Heart right ventricle (tissue), 16 donors: Measurements from ENCODE around the gene SELENOI. TPM values are rescaled to one million over a fixed set of nuclear protein-coding genes. Genes with fewer than 3 reads are reported as not detected.

ENCODE experiments used
- ATAC-seq, 8 donors: fragments of 200-7000 bp; cut with Tn5 transposase; one replicate each; pipeline ENCODE4 v1.9.1; 2020; ENCODE audit warnings: mild to moderate bottlenecking in 8 of 8, moderate library complexity in 8 of 8, moderate number of reproducible peaks in 1 of 8
- DNase-seq, 2 donors: peaks; one replicate each; pipeline ENCODE4 v3.0.0-alpha.2; 2020
- H3K27ac ChIP-seq, 10 donors: fragments of 200-600 bp; sonication (generic) in 2 of 10; one replicate each; pipeline versions ENCODE4 v1.5.0 to v1.8.0; 2020 to 2022; ENCODE audit warnings: mild to moderate bottlenecking in 3 of 10
- H3K27me3 ChIP-seq, 7 donors: fragments of 200-600 bp; one replicate each; pipeline ENCODE4 v1.8.0; 2021 to 2022; ENCODE audit warnings: mild to moderate bottlenecking in 2 of 7
- H3K36me3 ChIP-seq, 9 donors: fragments of 200-600 bp; sonication (generic) in 1 of 9; one replicate each; pipeline versions ENCODE4 v1.5.0 to v1.8.0; 2020 to 2022; ENCODE audit warnings: mild to moderate bottlenecking in 2 of 9
- H3K4me1 ChIP-seq, 9 donors: fragments of 200-600 bp; sonication (generic) in 1 of 9; one replicate each; pipeline versions ENCODE4 v1.5.0 to v1.8.0; 2020 to 2022; ENCODE audit warnings: mild to moderate bottlenecking in 4 of 9
- H3K4me3 ChIP-seq, 10 donors: fragments of 200-600 bp; sonication (generic) in 2 of 10; one replicate each; pipeline versions ENCODE4 v1.5.0 to v1.8.0; 2020 to 2022; ENCODE audit warnings: mild to moderate bottlenecking in 7 of 10, moderate library complexity in 2 of 10
- H3K9me3 ChIP-seq, 11 donors: fragments of 200-600 bp in 10 of 11; sonication (generic) in 2 of 11; one replicate each; pipeline versions ENCODE4 v1.5.0 to v1.8.0; 2013 to 2022; ENCODE audit warnings: mild to moderate bottlenecking in 2 of 11, control low read depth in 1 of 11, moderate library complexity in 1 of 11
- CTCF ChIP-seq, 9 donors: fragments of 200-600 bp; sonication (generic) in 2 of 9; IDR thresholded peaks; one replicate each; pipeline versions ENCODE4 v1.5.0 to v1.8.0; 2021 to 2022; ENCODE audit warnings: antibody characterized with exemption in 9 of 9, mild to moderate bottlenecking in 5 of 9, moderate library complexity in 1 of 9
- WGBS, 2 donors: extraction: QIAGEN DNeasy Blood & Tissue Kit; methylation state at CpG; one replicate each; pipeline ENCODE4 v1.1.7; 2013; ENCODE audit warnings: inconsistent platforms in 1 of 2; 5-methylcytosine and 5-hydroxymethylcytosine counted together
- intact Hi-C, 10 donors: fragments of 100-400 bp; cut with DNase I; formaldehyde crosslinking; loops; one replicate each; pipeline versions ENCODE4 v1.11.1 to v1.14.2; 2022
- polyA plus RNA-seq, 2 donors: library from polyadenylated mRNA; stranded (reverse); fragments of 200-250 nt; gene quantifications; one replicate each; pipeline ENCODE4 v1.2.3, GENCODE V29; 2013
- total RNA-seq, 10 donors: library from RNA; stranded (reverse); fragmentation: NEBNext Ultra II Directional in 3 of 10; extraction: Animal tissue kit (Norgen Biotek cat#: 25700) in 3 of 10; gene quantifications; one replicate each; pipeline versions ENCODE4 v1.2.1 to v1.2.4, GENCODE V29; 2021 to 2023
- donor health status: Arrhythmogenic right ventricular cardiomyopathy.
- donor health status: ischemic (EF 13 %, LVEDD 7.1; RV severe dilation, severe dysfunction).
- donor health status: healthy with polysubstance abuse.
- donor health status: DM: no; HTN: yes; CAD: no.
- donor health status: DM: no; HTN: no; CAD: no.
- donor health status: ischemic (EF 25% LVEDD 6.9; RV normal size, moderate dysfunction).
- donor health status: ischemic (EF 25% LVEDD 5.7; RV mildly dilated, moderate dysfunction).
- donor health status: healthy.
- donor health status: DM: yes; HTN: yes; CAD: no.
- donor health status: Ischemic cardiomyopathy.
- donor health status: ischemic (EF 35%, LVEDD 5.7; RV mildly dilated, moderate dysfunction).
- donor health status: nonischemic (EF 11% LVEDD 7.7; RV severe dilation, severe dysfunction).
- donor health status: DM: yes; HTN: yes; CAD: no.
- donor health status: PGD.
- donor health status: ischemic (EF 29% LVEDD 5.4; RV normal size, mild dysfunction).
- donor health status: nonischemic (EF 23%, LVEDD 6.1; RV moderate dilation, normal function).

SELENOI gene
- total and polyA plus RNA-seq, 12 donors: 2.4 to 15.8 (median 11.5) TPM

GRCh38 chr2:26423750-26424149, 77.8 kb downstream of the SELENOI start:
- H3K9me3 ChIP-seq: no peaks in the 10 kb centered on the region
- H3K4me1 ChIP-seq: no peaks in the 10 kb centered on the region
- ATAC-seq: no peak
- no peak for DNase-seq
- WGBS, 2 donors: 84 to 87% methylated on average over 9 of the region's 9 CpGs
- no peaks in the 10 kb centered on the region for H3K36me3 ChIP-seq
- no peak overlapping the region for H3K4me3 ChIP-seq
- intact Hi-C loops: no loop called here
- TF ChIP-seq CTCF (IDR thresholded peaks at IDR 0.05): no peak
- no peak overlapping the region for H3K27ac ChIP-seq
- no peaks in the 10 kb centered on the region for H3K27me3 ChIP-seq

GRCh38 chr2:26424221-26424620, 78.3 kb downstream of the SELENOI start:
- no peak overlapping the region for H3K4me3 ChIP-seq
- intact Hi-C loops: no loop called here
- H3K36me3 ChIP-seq: no peaks in the 10 kb centered on the region
- H3K9me3 ChIP-seq: no peaks in the 10 kb centered on the region
- no peak overlapping the region for H3K27ac ChIP-seq
- DNase-seq (no peak), ATAC-seq (no peak)
- no peaks in the 10 kb centered on the region for H3K4me1 ChIP-seq
- no peaks in the 10 kb centered on the region for H3K27me3 ChIP-seq
- TF ChIP-seq CTCF (IDR thresholded peaks at IDR 0.05): no peak
- 53 to 57% methylated on average over 3 of the region's 3 CpGs for WGBS, 2 donors

DNA sequence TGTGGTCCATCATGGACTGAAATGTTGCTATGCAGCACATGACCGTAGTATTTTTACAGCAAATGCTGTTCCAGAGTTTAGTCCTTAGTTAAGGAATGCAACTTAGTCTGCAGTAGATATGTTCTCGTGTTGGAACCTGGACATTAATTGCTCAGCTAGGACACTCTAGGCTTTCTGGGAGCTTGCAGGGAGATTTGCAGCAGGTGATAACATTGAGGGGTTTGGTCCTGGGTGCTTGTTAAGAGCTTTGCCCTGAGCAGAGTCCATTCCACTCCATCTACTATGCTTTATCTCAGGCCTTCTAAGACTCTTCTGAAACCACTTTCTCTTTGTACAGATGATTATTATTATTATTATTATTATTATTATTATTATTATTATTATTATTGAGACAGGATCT, 82.9 kb downstream of the SELENOI start:
- WGBS, 2 donors: 93 to 94% methylated on average over 2 of the region's 2 CpGs
- no peak overlapping the region for H3K4me3 ChIP-seq
- ATAC-seq (no peak), DNase-seq (no peak)
- no peak for TF ChIP-seq CTCF (IDR thresholded peaks at IDR 0.05)
- H3K27ac ChIP-seq: no peak overlapping the region
- intact Hi-C loops: no loop called here
- H3K27me3 ChIP-seq: no peaks in the 10 kb centered on the region
- peaks cover 0 to 7% (median 0%) of the 10 kb centered on the region in 9 donors for H3K4me1 ChIP-seq
- no peaks in the 10 kb centered on the region for H3K9me3 ChIP-seq
- no peaks in the 10 kb centered on the region for H3K36me3 ChIP-seq

DNA sequence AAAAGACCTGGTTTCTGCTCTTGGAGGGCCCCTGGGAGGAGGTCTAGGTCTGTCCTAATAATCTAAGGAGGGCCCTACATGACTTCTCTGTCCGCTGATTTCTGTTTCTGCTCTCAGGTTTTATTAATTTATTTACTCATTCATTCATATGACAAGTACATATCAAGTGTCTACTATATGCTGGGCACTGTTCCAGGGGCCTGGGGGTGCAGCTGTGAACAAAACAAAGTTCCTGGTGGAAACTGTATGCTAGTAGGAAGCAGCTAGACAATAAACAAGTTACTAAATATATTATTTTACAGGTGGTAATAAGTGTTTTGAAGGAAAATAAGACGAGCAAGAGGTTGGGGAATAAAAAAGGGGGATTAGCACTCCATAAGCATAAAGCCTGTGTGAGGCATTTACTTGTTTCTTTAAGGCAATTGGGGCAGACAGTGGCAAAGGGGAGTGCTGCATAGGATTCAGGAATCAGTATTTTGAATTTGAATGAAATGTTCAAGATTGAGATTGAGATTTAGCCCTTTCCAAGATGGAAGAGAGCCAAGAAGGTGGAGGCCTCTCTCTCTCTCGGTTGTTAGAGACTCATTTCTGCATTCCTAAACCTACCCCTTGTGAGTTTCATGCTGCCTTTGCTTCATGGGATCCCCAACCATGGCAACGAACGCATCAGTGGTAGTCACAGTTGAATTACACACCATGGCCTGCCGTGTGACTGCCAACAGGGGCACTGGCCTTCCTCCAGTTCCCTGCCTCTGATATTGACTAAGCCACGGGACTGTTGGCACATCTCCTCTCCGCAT, 84.0 kb downstream of the SELENOI start:
- Histone ChIP-seq H3K36me3 (no peaks in the 10 kb centered on the region), H3K27ac (no peak overlapping the region), H3K4me1 (peaks cover 0 to 7% (median 0%) of the 10 kb centered on the region in 9 donors), H3K4me3 (no peak overlapping the region), H3K9me3 (no peaks in the 10 kb centered on the region), H3K27me3 (no peaks in the 10 kb centered on the region)
- no peak for TF ChIP-seq CTCF (IDR thresholded peaks at IDR 0.05)
- ATAC-seq: peak in 7 of 8 donors; percentile 67 to 97 (median 79)
- DNase-seq: peak; percentile 21 to 64
- 49 to 63% methylated on average over 8 of the region's 8 CpGs for WGBS, 2 donors
- intact Hi-C loops: no loop called here
